K562 (cell line): ENCODE measurements around the gene GLI1. TPM values are rescaled to one million over a fixed set of nuclear protein-coding genes. Genes with fewer than 3 reads are reported as not detected.

ENCODE experiments used
- CSDE1 ChIP-seq, 2 experiments: fragments of 450-650 bp; IDR thresholded peaks; 2 replicates each; pipeline ENCODE4 v1.6.1; 2016; ENCODE audit warnings: mild to moderate bottlenecking in 1 of 2
- EP400 ChIP-seq: fragments of 450-650 bp; IDR thresholded peaks from 2 replicates; pipeline ENCODE4 v1.6.1; 2017; ENCODE audit warnings: antibody characterized with exemption, mild to moderate bottlenecking, moderate library complexity
- GATAD2A ChIP-seq: fragments of 450-650 bp; IDR thresholded peaks from 2 replicates; pipeline ENCODE4 v1.6.1; 2017
- GATAD2B ChIP-seq: fragments of 450-650 bp; IDR thresholded peaks from 2 replicates; pipeline ENCODE4 v1.6.1; 2017; ENCODE audit warnings: mild to moderate bottlenecking, borderline replicate concordance
- GTF2E2 ChIP-seq: fragments of 200-800 bp; sonication (Bioruptor generic); IDR thresholded peaks from 2 replicates; pipeline ENCODE4 v1.6.1; 2016; ENCODE audit warnings: missing genetic modification characterization, missing compliant biosample characterization
- HDAC3 ChIP-seq: fragments of 450-650 bp; IDR thresholded peaks from 2 replicates; pipeline ENCODE4 v1.6.1; 2018; ENCODE audit warnings: borderline replicate concordance, mild to moderate bottlenecking, moderate library complexity; ENCODE audit not compliant: partially characterized antibody
- HOMEZ ChIP-seq: fragments of 250-450 bp; sonication (Bioruptor Pico); IDR thresholded peaks from 2 replicates; pipeline ENCODE4 v1.4.0; 2020; ENCODE audit warnings: mild to moderate bottlenecking, moderate library complexity
- ILK ChIP-seq: fragments of 450-650 bp; IDR thresholded peaks from 2 replicates; pipeline ENCODE4 v1.6.1; 2016; ENCODE audit warnings: missing genetic modification characterization, low read depth, mild to moderate bottlenecking, missing compliant biosample characterization, moderate library complexity, borderline replicate concordance
- KAT8 ChIP-seq: fragments of 450-650 bp; IDR thresholded peaks from 2 replicates; pipeline ENCODE4 v1.6.1; 2016; ENCODE audit warnings: low read depth, mild to moderate bottlenecking
- MCM2 ChIP-seq: fragments of 450-650 bp; IDR thresholded peaks from 2 replicates; pipeline ENCODE4 v1.6.1; 2017; ENCODE audit warnings: low read depth, mild to moderate bottlenecking
- NFATC3 ChIP-seq: fragments of 450-650 bp; IDR thresholded peaks from 2 replicates; pipeline ENCODE4 v1.6.1; 2017; ENCODE audit warnings: mild to moderate bottlenecking
- NR2C1 ChIP-seq, 2 experiments: fragments of 450-650 bp; IDR thresholded peaks; 2 replicates each; pipeline ENCODE4 v1.6.1; 2017; ENCODE audit warnings: mild to moderate bottlenecking in 2 of 2, antibody characterized with exemption in 1 of 2, inconsistent platforms in 1 of 2, missing compliant biosample characterization in 1 of 2, missing genetic modification characterization in 1 of 2
- POLR2AphosphoS2 ChIP-seq: IDR thresholded peaks from 2 replicates; pipeline ENCODE4 v1.6.1; 2012; ENCODE audit warnings: low read length, improper control_type of control experiment
- RAD21 ChIP-seq, 2 experiments: fragments of 250-450 bp in 1 of 2; fragments of 450-650 bp in 1 of 2; sonication (Bioruptor Pico) in 1 of 2; formaldehyde crosslinking in 1 of 2; IDR thresholded peaks in 1 of 2; conservative IDR thresholded peaks in 1 of 2; 2 replicates each; pipeline versions ENCODE4 v1.4.0 to v1.8.0; 2020 to 2022; ENCODE audit warnings: mild to moderate bottlenecking in 2 of 2, moderate library complexity in 1 of 2
- RBM15 ChIP-seq: fragments of 200-400 bp; formaldehyde crosslinking; IDR thresholded peaks from 2 replicates; pipeline ENCODE4 v1.6.1; 2018; ENCODE audit warnings: mild to moderate bottlenecking, low read length, moderate library complexity; ENCODE audit not compliant: insufficient read depth
- RNF2 ChIP-seq: sonication (generic); IDR thresholded peaks from 2 replicates; pipeline ENCODE4 v1.6.1; 2016
- TSC22D4 ChIP-seq: fragments of 450-650 bp; IDR thresholded peaks from 2 replicates; pipeline ENCODE4 v1.6.1; 2016; ENCODE audit warnings: missing genetic modification characterization, missing biosample characterization, control low read depth
- XRCC5 ChIP-seq: fragments of 200-400 bp; formaldehyde crosslinking; IDR thresholded peaks from 2 replicates; pipeline ENCODE4 v1.6.1; 2017; ENCODE audit warnings: low read depth, mild to moderate bottlenecking, low read length
- ZFP36 ChIP-seq: fragments of 150-350 bp; IDR thresholded peaks from 2 replicates; pipeline ENCODE4 v1.6.1; 2018; ENCODE audit warnings: low read length, low read depth; ENCODE audit not compliant: partially characterized antibody
- ZNF121 ChIP-seq: sonication (generic); formaldehyde crosslinking; conservative IDR thresholded peaks from 2 replicates; pipeline ENCODE4 v1.8.0; 2022; ENCODE audit warnings: missing genetic modification reagents
- ZNF184 ChIP-seq: sonication (generic); formaldehyde crosslinking; IDR thresholded peaks from 2 replicates; pipeline ENCODE4 v1.5.0; 2020; ENCODE audit warnings: missing genetic modification reagents
- ZNF232 ChIP-seq: sonication (generic); formaldehyde crosslinking; IDR thresholded peaks from 2 replicates; pipeline ENCODE4 v1.8.0; 2022; ENCODE audit warnings: mild to moderate bottlenecking, missing genetic modification reagents
- ZNF395 ChIP-seq: fragments of 200-800 bp; sonication (Bioruptor generic); IDR thresholded peaks from 2 replicates; pipeline ENCODE4 v1.6.1; 2017; ENCODE audit warnings: missing genetic modification characterization, missing compliant biosample characterization
- ZNF830 ChIP-seq: fragments of 250-450 bp; sonication (Bioruptor Pico); IDR thresholded peaks from 2 replicates; pipeline ENCODE4 v1.5.0; 2021; ENCODE audit warnings: mild to moderate bottlenecking
- polyA plus RNA-seq, 8 experiments: library from polyadenylated mRNA; depleted of rRNA in 4 of 8; stranded (reverse) in 5 of 8; unstranded in 3 of 8; fragments of >200 nt; fragmentation: Nextera tagmentation in 2 of 8; fragmentation: Illumina TruSeq in 1 of 8; extraction: Ambion mirVana in 2 of 8; extraction: Trizol in 1 of 8; gene quantifications; 2 replicates each; pipeline versions ENCODE4 v1.2.1 to v1.2.3, GENCODE V29; 2011 to 2014; ENCODE audit warnings: inconsistent platforms in 1 of 8, missing spikeins in 1 of 8
- total RNA-seq, 7 experiments: library from RNA; depleted of rRNA in 6 of 7; stranded (reverse); fragments of >200 nt in 6 of 7; fragmentation: Illumina TruSeq in 2 of 7; extraction: Trizol in 2 of 7; gene quantifications; 2 replicates each; pipeline versions ENCODE4 v1.2.1 to v1.2.3, GENCODE V29; 2011 to 2021; ENCODE audit warnings: low replicate concordance in 1 of 7
- TF ChIP-seq, protein P1 (sequence below): fragments of 250-450 bp; sonication (Bioruptor Pico); IDR thresholded peaks from 2 replicates; pipeline ENCODE4 v1.5.0; 2020; ENCODE audit warnings: mild to moderate bottlenecking, borderline replicate concordance

Gene GLI1
- total and polyA plus RNA-seq, 9 of the 15 experiments (the other 6 are each of a cell fraction or from before 2014, with no cell fraction given) = 0.24 to 3.7 (median 0.61) TPM

DNA sequence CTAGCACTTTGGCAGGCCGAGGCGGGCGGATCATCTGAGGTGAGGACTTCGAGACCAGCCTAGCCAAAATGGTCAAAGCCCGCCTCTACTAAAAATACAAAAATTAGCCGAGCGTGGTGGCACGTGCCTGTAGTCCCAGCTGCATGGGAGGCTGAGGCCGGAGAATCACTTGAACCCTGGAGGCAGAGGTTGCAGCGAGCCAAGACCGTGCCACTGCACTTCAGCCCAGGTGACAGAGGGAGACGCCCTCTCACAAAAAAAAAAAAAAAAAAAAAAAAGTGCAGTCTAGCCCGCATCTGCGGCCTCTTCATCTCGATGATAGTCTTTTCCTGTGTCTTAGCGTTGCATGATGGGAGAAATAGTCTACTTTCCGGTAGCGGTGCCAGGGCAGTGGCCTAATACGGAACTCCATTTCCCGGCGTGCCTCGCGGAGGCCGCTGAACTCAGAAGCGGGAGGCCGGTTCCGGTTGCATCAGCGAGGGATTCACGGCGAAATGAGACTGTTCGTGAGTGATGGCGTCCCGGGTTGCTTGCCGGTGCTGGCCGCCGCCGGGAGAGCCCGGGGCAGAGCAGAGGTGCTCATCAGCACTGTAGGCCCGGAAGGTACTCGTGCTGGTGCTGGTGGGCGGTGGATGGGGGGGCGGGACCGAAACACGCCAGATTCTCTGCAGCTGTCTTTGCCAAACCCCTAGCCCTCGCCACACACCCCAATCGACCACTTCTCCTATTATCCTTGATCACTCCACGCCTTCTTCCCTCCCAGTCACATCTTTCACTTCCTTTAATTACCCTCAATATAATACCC is 28.2 kb downstream of the GLI1 start, which contains the start of gene MARS1 (continued):
- peak; percentile 82; the same call in 1 of the 2 replicates for TF ChIP-seq XRCC5
- TF ChIP-seq NFATC3 = no peak
- TF ChIP-seq POLR2AphosphoS2 = no peak
- TF ChIP-seq HOMEZ (CRISPR knock-in tag) = no peak
- TF ChIP-seq RBM15 = no peak
- no peak for TF ChIP-seq ILK (tag)
- TF ChIP-seq NR2C1 (IDR thresholded peaks at IDR 0.05) = peak; percentile 94
- TF ChIP-seq NR2C1 (tag; IDR thresholded peaks at IDR 0.05) = peak; percentile 97
- no peak for TF ChIP-seq KAT8
- TF ChIP-seq GATAD2A = no peak
- TF ChIP-seq RAD21 (CRISPR knock-in tag; conservative IDR thresholded peaks at IDR 0.05 in 1 of 2, IDR thresholded peaks at IDR 0.05 in 1 of 2) = peak in 1 of 2 experiments; percentile 24; a peak in 2 of 4 replicates
- peak; percentile 99 for TF ChIP-seq ZNF395 (CRISPR knock-in tag)
- no peak for TF ChIP-seq TSC22D4 (tag)
- no peak for TF ChIP-seq GATAD2B
- no peak for TF ChIP-seq ZNF232 (CRISPR knock-in tag)
- TF ChIP-seq ZFP36 = peak; percentile 35
- TF ChIP-seq, protein P1, sequence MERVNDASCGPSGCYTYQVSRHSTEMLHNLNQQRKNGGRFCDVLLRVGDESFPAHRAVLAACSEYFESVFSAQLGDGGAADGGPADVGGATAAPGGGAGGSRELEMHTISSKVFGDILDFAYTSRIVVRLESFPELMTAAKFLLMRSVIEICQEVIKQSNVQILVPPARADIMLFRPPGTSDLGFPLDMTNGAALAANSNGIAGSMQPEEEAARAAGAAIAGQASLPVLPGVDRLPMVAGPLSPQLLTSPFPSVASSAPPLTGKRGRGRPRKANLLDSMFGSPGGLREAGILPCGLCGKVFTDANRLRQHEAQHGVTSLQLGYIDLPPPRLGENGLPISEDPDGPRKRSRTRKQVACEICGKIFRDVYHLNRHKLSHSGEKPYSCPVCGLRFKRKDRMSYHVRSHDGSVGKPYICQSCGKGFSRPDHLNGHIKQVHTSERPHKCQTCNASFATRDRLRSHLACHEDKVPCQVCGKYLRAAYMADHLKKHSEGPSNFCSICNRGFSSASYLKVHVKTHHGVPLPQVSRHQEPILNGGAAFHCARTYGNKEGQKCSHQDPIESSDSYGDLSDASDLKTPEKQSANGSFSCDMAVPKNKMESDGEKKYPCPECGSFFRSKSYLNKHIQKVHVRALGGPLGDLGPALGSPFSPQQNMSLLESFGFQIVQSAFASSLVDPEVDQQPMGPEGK (CRISPR knock-in tag) = no peak
- TF ChIP-seq GTF2E2 (tag) = no peak
- TF ChIP-seq EP400 = peak; percentile 100
- no peak for TF ChIP-seq HDAC3
- TF ChIP-seq ZNF121 (CRISPR knock-in tag) = no peak
- no peak for TF ChIP-seq CSDE1 (IDR thresholded peaks at IDR 0.05)
- no peak for TF ChIP-seq ZNF184 (CRISPR knock-in tag)
- 0 out of 2 replicates have a peak, but pooled peaks have one; percentile 27 for TF ChIP-seq RNF2
- TF ChIP-seq ZNF830 (CRISPR knock-in tag) = no peak
- TF ChIP-seq MCM2 = no peak
